Embryonic facial prominence (tissue), 1 donor: ENCODE data around the gene EDEM3.
"Not testable (repeated sequence)": the region's sequence is repeated elsewhere in the genome, so short reads cannot be mapped to it uniquely, and the experiment has no call there.

Experiments used
- DNase-seq: peaks from one replicate; pipeline ENCODE4 v3.0.0-alpha.2; 2016; ENCODE audit errors: extremely low spot score

EDEM3 gene

GRCh38 chr1:184734980-184735379 lies 19.7 kb downstream of the EDEM3 start:
- no peak for DNase-seq

- DNase-seq = no peak
These were observed 29.8 kb downstream of the EDEM3 start for GRCh38 chr1:184724843-184725242.

- no peak for DNase-seq
These were observed 38.5 kb downstream of the EDEM3 start for GRCh38 chr1:184716158-184716557.

- DNase-seq = no peak
These were observed 45.2 kb downstream of the EDEM3 start for GRCh38 chr1:184709418-184709817.

- DNase-seq = no peak
These were observed 46.5 kb downstream of the EDEM3 start for GRCh38 chr1:184708084-184708676.

- DNase-seq = no peak
These were observed 49.4 kb downstream of the EDEM3 start for GRCh38 chr1:184705271-184705670.

GRCh38 chr1:184701816-184702215 lies 52.8 kb downstream of the EDEM3 start:
- DNase-seq = no peak

- DNase-seq = no peak
These were observed 55.7 kb downstream of the EDEM3 start for GRCh38 chr1:184698969-184699368.

GRCh38 chr1:184698016-184698415 lies 56.6 kb downstream of the EDEM3 start:
- DNase-seq = no peak

- DNase-seq = no peak
These were observed 58.3 kb downstream of the EDEM3 start for GRCh38 chr1:184696403-184696802.

- no peak for DNase-seq
These were observed 59.6 kb downstream of the EDEM3 start for GRCh38 chr1:184695023-184695422.

- no peak for DNase-seq
These were observed 61.6 kb downstream of the EDEM3 start for GRCh38 chr1:184693011-184693410.

- DNase-seq = no peak
These were observed 62.8 kb downstream of the EDEM3 start for GRCh38 chr1:184691719-184692324.

- DNase-seq = no peak
These were observed 68.1 kb downstream of the EDEM3 start for GRCh38 chr1:184686540-184686939.

- no peak for DNase-seq
These were observed 69.5 kb downstream of the EDEM3 start for GRCh38 chr1:184685116-184685515.

GRCh38 chr1:184684285-184685074 lies 70.2 kb downstream of the EDEM3 start:
- DNase-seq = no peak

GRCh38 chr1:184682956-184683355 lies 71.7 kb downstream of the EDEM3 start:
- DNase-seq = no peak

GRCh38 chr1:184680611-184681225 lies 73.9 kb downstream of the EDEM3 start:
- not testable (repeated sequence) for DNase-seq

- DNase-seq = not testable (repeated sequence)
These were observed 75.2 kb downstream of the EDEM3 start for GRCh38 chr1:184679472-184679871.

- DNase-seq = no peak
These were observed 77.3 kb downstream of the EDEM3 start for GRCh38 chr1:184677344-184677743.

- no peak for DNase-seq
These were observed 81.4 kb downstream of the EDEM3 start for GRCh38 chr1:184673305-184673704.

GRCh38 chr1:184672013-184672726 lies 82.5 kb downstream of the EDEM3 start:
- no peak for DNase-seq
